Measurements from ENCODE around the gene ZBTB11. TPM values are rescaled to one million over a fixed set of nuclear protein-coding genes. Genes with fewer than 3 reads are reported as not detected.

The ZBTB11 gene
- total and polyA plus RNA-seq, 9 of the 15 experiments (the other 6 are each of a cell fraction or from before 2014, with no cell fraction given), result 6.2 to 31.9 (median 21.4) TPM

GRCh38 chr3:101602731-101603130, 74.2 kb downstream of the ZBTB11 start:
- H2AFZ ChIP-seq (ENCODE audit: low read depth, low read length), result no peak overlapping the region
- peaks cover 5% of the 10 kb centered on the region; the same call in 1 of the 3 replicates for H3K36me3 ChIP-seq (ENCODE audit: control insufficient read depth, insufficient read depth, low read length)
- ChIA-PET POLR2A (no interaction called here), CTCF (ENCODE audit: low intra/inter-chr PET ratio) (no interaction called here)
- BruUV-seq (replicated peaks), result no TSS peak
- H3K79me2 ChIP-seq (ENCODE audit: control insufficient read depth, insufficient read depth, low read length), result no peaks in the 10 kb centered on the region
- H3K4me1 ChIP-seq (replicated peaks in 1 of 2; ENCODE audit: control insufficient read depth in 2 of 2, insufficient read depth in 2 of 2, low read length in 2 of 2), result no peaks in the 10 kb centered on the region
- WGBS (ENCODE audit: insufficient coverage, low coverage, missing lambda C conversion rate), result 80% methylated on average over 1 of the region's 3 CpGs
- FAIRE-seq (no peak), ATAC-seq (no peak), DNase-seq (ENCODE audit: extremely low read depth in 1 of 4, low spot score in 3 of 4) (no peak)
- H3K9me3 ChIP-seq (replicated peaks; ENCODE audit: control insufficient read depth, insufficient read depth, low read depth, low read length), result 0 out of 2 replicates have a peak, but pooled peaks cover 2% of the 10 kb centered on the region
- no peak overlapping the region for H3K4me3 ChIP-seq
- H3K9ac ChIP-seq (ENCODE audit: insufficient read depth in 1 of 2, low read depth in 2 of 2, low read length in 2 of 2), result no peak overlapping the region
- no peaks in the 10 kb centered on the region for H3K9me1 ChIP-seq (ENCODE audit: control insufficient read depth, insufficient read depth, low read length)
- H3K27ac ChIP-seq (ENCODE audit: extremely low read depth, low read depth, low read length), result no peak overlapping the region
- intact Hi-C loops (cut with micrococcal nuclease), result no loop called here
- in situ Hi-C loops (cut with MboI), result no loop called here
- no peaks in the 10 kb centered on the region for H3K27me3 ChIP-seq (ENCODE audit: control insufficient read depth in 2 of 2, insufficient read depth in 2 of 2, low read length in 2 of 2)
- TF ChIP-seq KDM4B (IDR thresholded peaks at IDR 0.05; ENCODE audit: borderline replicate concordance in 2 of 2, low read depth in 1 of 2), result no peak
- TF ChIP-seq ZNF764 (CRISPR knock-in tag; IDR thresholded peaks at IDR 0.05; ENCODE audit: low read depth), result no peak
- no peak for TF ChIP-seq BDP1 (IDR thresholded peaks at IDR 0.05; ENCODE audit: insufficient read depth, insufficient read length)
- no peak for TF ChIP-seq NCOA6 (IDR thresholded peaks at IDR 0.05)
- TF ChIP-seq ZNF263 (CRISPR knock-in tag; IDR thresholded peaks at IDR 0.05; ENCODE audit: borderline replicate concordance), result no peak
- TF ChIP-seq ZNF165 (CRISPR knock-in tag; IDR thresholded peaks at IDR 0.05; ENCODE audit: borderline replicate concordance), result no peak
- TF ChIP-seq FOXP4 (CRISPR knock-in tag; IDR thresholded peaks at IDR 0.05; ENCODE audit: borderline replicate concordance), result no peak
- no peak for TF ChIP-seq MCM7 (IDR thresholded peaks at IDR 0.05)
- H4K20me1 ChIP-seq (replicated peaks; ENCODE audit: control insufficient read depth, insufficient read depth, low read length), result no peaks in the 10 kb centered on the region
- no peak overlapping the region for H3K4me2 ChIP-seq (ENCODE audit: insufficient read depth, low read length)

Small RNA genes within 50 kb of the gene (small RNA-seq; reads per million reads assigned to genes)
- gene RF00019, result not detected
- not detected for gene RNU6-1256P
- 0.66 reads per million, percentile 39 among the genes with 10 or more reads in this experiment for gene RNY1P12

Other genes with a start within 250 kb of the ZBTB11 start
- gene SENP7, start 163.9 kb downstream of the ZBTB11 start, total RNA-seq (2014; rRNA removed), result 7.0 and 8.7 TPM in 2 replicates
- gene SENP7, start 163.9 kb downstream of the ZBTB11 start, total RNA-seq (2014; rRNA removed; fragmentation: Illumina TruSeq; extraction: Trizol), result 21.9 and 22.4 TPM in 2 replicates
- gene SENP7, start 163.9 kb downstream of the ZBTB11 start, total RNA-seq (2015; rRNA removed; fragmentation: Illumina TruSeq; extraction: Trizol), result 18.8 and 21.7 TPM in 2 replicates
- 10.7 and 13.6 TPM in 2 replicates for gene SENP7, start 163.9 kb downstream of the ZBTB11 start, total RNA-seq (2021)
- 19.2 and 20.0 TPM in 2 replicates for gene SENP7, start 163.9 kb downstream of the ZBTB11 start, polyA plus RNA-seq (2011; rRNA removed)
- gene SENP7, start 163.9 kb downstream of the ZBTB11 start, polyA plus RNA-seq (2014; fragmentation: Illumina TruSeq; extraction: Trizol), result 10.8 and 13.9 TPM in 2 replicates
- 1 to 10 TPM; 4.1 to 8.3 TPM for gene SENP7, start 163.9 kb downstream of the ZBTB11 start, polyA plus RNA-seq (2014; fragmentation: Nextera tagmentation; extraction: Ambion mirVana)
- 9.5 and 10.5 TPM in 2 replicates for gene SENP7, start 163.9 kb downstream of the ZBTB11 start, polyA plus RNA-seq (2014; rRNA removed)
- 39.7 and 50.4 TPM in 2 replicates for gene TRMT10C, start 115.3 kb downstream of the ZBTB11 start, total RNA-seq (2014; rRNA removed)
- gene TRMT10C, start 115.3 kb downstream of the ZBTB11 start, total RNA-seq (2014; rRNA removed; fragmentation: Illumina TruSeq; extraction: Trizol), result 73.5 and 82.5 TPM in 2 replicates
- gene TRMT10C, start 115.3 kb downstream of the ZBTB11 start, total RNA-seq (2015; rRNA removed; fragmentation: Illumina TruSeq; extraction: Trizol), result 58.5 and 62.5 TPM in 2 replicates
- 48.6 and 57.9 TPM in 2 replicates for gene TRMT10C, start 115.3 kb downstream of the ZBTB11 start, total RNA-seq (2021)
- gene TRMT10C, start 115.3 kb downstream of the ZBTB11 start, polyA plus RNA-seq (2011; rRNA removed), result 42.9 and 65.2 TPM in 2 replicates
- 53.5 and 63.9 TPM in 2 replicates for gene TRMT10C, start 115.3 kb downstream of the ZBTB11 start, polyA plus RNA-seq (2014; fragmentation: Illumina TruSeq; extraction: Trizol)
- gene TRMT10C, start 115.3 kb downstream of the ZBTB11 start, polyA plus RNA-seq (2014; fragmentation: Nextera tagmentation; extraction: Ambion mirVana), result 100 to 1,000 TPM; 101 to 106 TPM
- 59.4 and 61.2 TPM in 2 replicates for gene TRMT10C, start 115.3 kb downstream of the ZBTB11 start, polyA plus RNA-seq (2014; rRNA removed)
- 54.3 and 65.8 TPM in 2 replicates for gene PCNP, start 103.0 kb downstream of the ZBTB11 start, total RNA-seq (2014; rRNA removed)
- 150 and 171 TPM in 2 replicates for gene PCNP, start 103.0 kb downstream of the ZBTB11 start, total RNA-seq (2014; rRNA removed; fragmentation: Illumina TruSeq; extraction: Trizol)
- 101 and 115 TPM in 2 replicates for gene PCNP, start 103.0 kb downstream of the ZBTB11 start, total RNA-seq (2015; rRNA removed; fragmentation: Illumina TruSeq; extraction: Trizol)
- 145 and 157 TPM in 2 replicates for gene PCNP, start 103.0 kb downstream of the ZBTB11 start, total RNA-seq (2021)
- 84.4 and 97.5 TPM in 2 replicates for gene PCNP, start 103.0 kb downstream of the ZBTB11 start, polyA plus RNA-seq (2011; rRNA removed)
- gene PCNP, start 103.0 kb downstream of the ZBTB11 start, polyA plus RNA-seq (2014; fragmentation: Illumina TruSeq; extraction: Trizol), result 124 and 158 TPM in 2 replicates
- 100 to 1,000 TPM; 151 to 170 TPM for gene PCNP, start 103.0 kb downstream of the ZBTB11 start, polyA plus RNA-seq (2014; fragmentation: Nextera tagmentation; extraction: Ambion mirVana)
- 85.3 and 95.5 TPM in 2 replicates for gene PCNP, start 103.0 kb downstream of the ZBTB11 start, polyA plus RNA-seq (2014; rRNA removed)
- 2,157 and 4,237 TPM in 2 replicates for gene RPL24, start 9.6 kb upstream of the ZBTB11 start, total RNA-seq (2014; rRNA removed)
- 1,726 and 1,992 TPM in 2 replicates for gene RPL24, start 9.6 kb upstream of the ZBTB11 start, total RNA-seq (2014; rRNA removed; fragmentation: Illumina TruSeq; extraction: Trizol)
- 1,831 and 1,892 TPM in 2 replicates for gene RPL24, start 9.6 kb upstream of the ZBTB11 start, total RNA-seq (2015; rRNA removed; fragmentation: Illumina TruSeq; extraction: Trizol)
- gene RPL24, start 9.6 kb upstream of the ZBTB11 start, total RNA-seq (2021), result 1,401 and 1,590 TPM in 2 replicates
- gene RPL24, start 9.6 kb upstream of the ZBTB11 start, polyA plus RNA-seq (2011; rRNA removed), result 1,776 and 1,804 TPM in 2 replicates
- gene RPL24, start 9.6 kb upstream of the ZBTB11 start, polyA plus RNA-seq (2014; fragmentation: Illumina TruSeq; extraction: Trizol), result 2,147 and 2,288 TPM in 2 replicates
- 1,000 to 10,000 TPM; 1,189 to 1,198 TPM for gene RPL24, start 9.6 kb upstream of the ZBTB11 start, polyA plus RNA-seq (2014; fragmentation: Nextera tagmentation; extraction: Ambion mirVana)
- gene RPL24, start 9.6 kb upstream of the ZBTB11 start, polyA plus RNA-seq (2014; rRNA removed), result 4,750 and 5,417 TPM in 2 replicates
- gene CEP97, start 47.5 kb upstream of the ZBTB11 start, total RNA-seq (2014; rRNA removed), result 3.6 and 4.3 TPM in 2 replicates
- gene CEP97, start 47.5 kb upstream of the ZBTB11 start, total RNA-seq (2014; rRNA removed; fragmentation: Illumina TruSeq; extraction: Trizol), result 10.1 and 12.1 TPM in 2 replicates
- gene CEP97, start 47.5 kb upstream of the ZBTB11 start, total RNA-seq (2015; rRNA removed; fragmentation: Illumina TruSeq; extraction: Trizol), result 8.2 and 8.5 TPM in 2 replicates
- gene CEP97, start 47.5 kb upstream of the ZBTB11 start, total RNA-seq (2021), result 7.1 and 7.7 TPM in 2 replicates
- gene CEP97, start 47.5 kb upstream of the ZBTB11 start, polyA plus RNA-seq (2011; rRNA removed), result 2.2 and 2.5 TPM in 2 replicates
- 4.4 TPM in 2 replicates for gene CEP97, start 47.5 kb upstream of the ZBTB11 start, polyA plus RNA-seq (2014; fragmentation: Illumina TruSeq; extraction: Trizol)
- gene CEP97, start 47.5 kb upstream of the ZBTB11 start, polyA plus RNA-seq (2014; fragmentation: Nextera tagmentation; extraction: Ambion mirVana), result 1 to 10 TPM; 2.0 to 3.2 TPM
- 2.6 and 3.5 TPM in 2 replicates for gene CEP97, start 47.5 kb upstream of the ZBTB11 start, polyA plus RNA-seq (2014; rRNA removed)
- gene NXPE3, start 102.1 kb upstream of the ZBTB11 start, total RNA-seq (2014; rRNA removed), result 0.95 and 0.98 TPM in 2 replicates
- gene NXPE3, start 102.1 kb upstream of the ZBTB11 start, total RNA-seq (2014; rRNA removed; fragmentation: Illumina TruSeq; extraction: Trizol), result 0.80 and 0.86 TPM in 2 replicates
- gene NXPE3, start 102.1 kb upstream of the ZBTB11 start, total RNA-seq (2015; rRNA removed; fragmentation: Illumina TruSeq; extraction: Trizol), result 0.76 and 0.79 TPM in 2 replicates
- gene NXPE3, start 102.1 kb upstream of the ZBTB11 start, total RNA-seq (2021), result 2.0 and 2.3 TPM in 2 replicates
- gene NXPE3, start 102.1 kb upstream of the ZBTB11 start, polyA plus RNA-seq (2011; rRNA removed), result 2.3 and 2.5 TPM in 2 replicates
- gene NXPE3, start 102.1 kb upstream of the ZBTB11 start, polyA plus RNA-seq (2014; fragmentation: Illumina TruSeq; extraction: Trizol), result 1.6 and 1.7 TPM in 2 replicates
- gene NXPE3, start 102.1 kb upstream of the ZBTB11 start, polyA plus RNA-seq (2014; fragmentation: Nextera tagmentation; extraction: Ambion mirVana), result under 1 TPM; 0.25 to 0.59 TPM
- gene NXPE3, start 102.1 kb upstream of the ZBTB11 start, polyA plus RNA-seq (2014; rRNA removed), result 1.2 and 1.7 TPM in 2 replicates
- gene NFKBIZ, start 172.4 kb upstream of the ZBTB11 start, total RNA-seq (2014; rRNA removed), result 4.7 and 5.7 TPM in 2 replicates
- 7.7 and 8.9 TPM in 2 replicates for gene NFKBIZ, start 172.4 kb upstream of the ZBTB11 start, total RNA-seq (2014; rRNA removed; fragmentation: Illumina TruSeq; extraction: Trizol)
- gene NFKBIZ, start 172.4 kb upstream of the ZBTB11 start, total RNA-seq (2015; rRNA removed; fragmentation: Illumina TruSeq; extraction: Trizol), result 7.1 TPM in 2 replicates
- gene NFKBIZ, start 172.4 kb upstream of the ZBTB11 start, total RNA-seq (2021), result 13.7 and 14.2 TPM in 2 replicates
- 6.4 and 6.7 TPM in 2 replicates for gene NFKBIZ, start 172.4 kb upstream of the ZBTB11 start, polyA plus RNA-seq (2011; rRNA removed)
- gene NFKBIZ, start 172.4 kb upstream of the ZBTB11 start, polyA plus RNA-seq (2014; fragmentation: Illumina TruSeq; extraction: Trizol), result 2.7 and 3.6 TPM in 2 replicates
- 1 to 10 TPM; 1.2 to 1.6 TPM for gene NFKBIZ, start 172.4 kb upstream of the ZBTB11 start, polyA plus RNA-seq (2014; fragmentation: Nextera tagmentation; extraction: Ambion mirVana)
- 4.1 and 4.9 TPM in 2 replicates for gene NFKBIZ, start 172.4 kb upstream of the ZBTB11 start, polyA plus RNA-seq (2014; rRNA removed)

Measured in K562 (cell line).